ENCODE results near the gene RBM28.

Gene RBM28

DNA sequence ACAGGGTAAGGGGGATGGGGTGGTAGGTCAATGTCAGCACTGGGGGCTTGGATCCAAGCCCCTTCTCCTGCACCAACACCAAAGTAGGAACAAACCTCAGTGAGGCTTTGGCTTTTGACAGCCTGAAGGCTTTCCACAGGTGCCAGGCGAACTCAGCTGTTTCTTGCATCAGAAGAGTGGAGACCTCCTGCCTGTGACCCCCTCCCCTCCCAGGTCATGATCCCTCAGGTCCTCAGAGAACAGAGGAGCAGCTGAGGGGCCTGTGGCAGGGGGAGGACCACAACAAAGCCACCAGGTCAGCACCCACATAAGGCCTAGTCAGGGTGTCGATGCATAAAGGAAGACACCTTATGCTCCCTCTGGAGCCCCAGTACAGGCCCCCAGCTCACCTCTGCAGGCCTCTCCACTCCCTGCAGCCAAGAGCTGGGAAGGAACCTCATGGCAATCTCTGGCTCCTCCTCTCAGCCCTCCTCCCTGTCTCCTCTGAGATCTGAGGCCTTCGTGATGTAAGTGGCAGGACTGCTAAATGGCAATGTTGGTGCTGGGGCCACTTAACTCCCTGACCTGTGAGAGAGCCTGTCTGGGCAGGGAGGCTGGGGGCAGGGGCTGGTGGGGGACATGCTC, 36.9 kb upstream of the RBM28 start:
- ATAC-seq (ENCODE audit: insufficient read depth, low read depth) = peak; percentile 47
- Histone ChIP-seq H3K9me3 (ENCODE audit: insufficient read depth, low read length, severe bottlenecking) (no peaks in the 10 kb centered on the region), H3K9ac (ENCODE audit: low read depth, low read length) (no peak overlapping the region), H4K20me1 (ENCODE audit: insufficient read depth, low read length) (no peaks in the 10 kb centered on the region), H3K4me3 (ENCODE audit: low read depth in 1 of 2, low read length in 2 of 2) (no peak overlapping the region), H2AFZ (ENCODE audit: low read depth, low read length) (no peak overlapping the region), H3K27me3 (ENCODE audit: insufficient read depth, low read length, poor library complexity) (peaks cover 4% of the 10 kb centered on the region), H3K27ac (ENCODE audit: low read length) (no peak overlapping the region), H3K4me1 (ENCODE audit: insufficient read depth, low read length) (no peaks in the 10 kb centered on the region), H3K4me2 (ENCODE audit: insufficient read depth, low read length) (no peak overlapping the region), H3K79me2 (ENCODE audit: insufficient read depth, low read length) (no peaks in the 10 kb centered on the region), H3K36me3 (ENCODE audit: insufficient read depth, low read length) (no peaks in the 10 kb centered on the region)
- TF ChIP-seq, protein P1, sequence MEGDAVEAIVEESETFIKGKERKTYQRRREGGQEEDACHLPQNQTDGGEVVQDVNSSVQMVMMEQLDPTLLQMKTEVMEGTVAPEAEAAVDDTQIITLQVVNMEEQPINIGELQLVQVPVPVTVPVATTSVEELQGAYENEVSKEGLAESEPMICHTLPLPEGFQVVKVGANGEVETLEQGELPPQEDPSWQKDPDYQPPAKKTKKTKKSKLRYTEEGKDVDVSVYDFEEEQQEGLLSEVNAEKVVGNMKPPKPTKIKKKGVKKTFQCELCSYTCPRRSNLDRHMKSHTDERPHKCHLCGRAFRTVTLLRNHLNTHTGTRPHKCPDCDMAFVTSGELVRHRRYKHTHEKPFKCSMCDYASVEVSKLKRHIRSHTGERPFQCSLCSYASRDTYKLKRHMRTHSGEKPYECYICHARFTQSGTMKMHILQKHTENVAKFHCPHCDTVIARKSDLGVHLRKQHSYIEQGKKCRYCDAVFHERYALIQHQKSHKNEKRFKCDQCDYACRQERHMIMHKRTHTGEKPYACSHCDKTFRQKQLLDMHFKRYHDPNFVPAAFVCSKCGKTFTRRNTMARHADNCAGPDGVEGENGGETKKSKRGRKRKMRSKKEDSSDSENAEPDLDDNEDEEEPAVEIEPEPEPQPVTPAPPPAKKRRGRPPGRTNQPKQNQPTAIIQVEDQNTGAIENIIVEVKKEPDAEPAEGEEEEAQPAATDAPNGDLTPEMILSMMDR (IDR thresholded peaks at IDR 0.05; ENCODE audit: borderline replicate concordance, extremely low read depth, low read length, poor library complexity, severe bottlenecking) = no peak
- TF ChIP-seq EZH2 (IDR thresholded peaks at IDR 0.05; ENCODE audit: borderline replicate concordance, low read depth, low read length, severe bottlenecking) = no peak
- peak; percentile 20 for DNase-seq

DNA sequence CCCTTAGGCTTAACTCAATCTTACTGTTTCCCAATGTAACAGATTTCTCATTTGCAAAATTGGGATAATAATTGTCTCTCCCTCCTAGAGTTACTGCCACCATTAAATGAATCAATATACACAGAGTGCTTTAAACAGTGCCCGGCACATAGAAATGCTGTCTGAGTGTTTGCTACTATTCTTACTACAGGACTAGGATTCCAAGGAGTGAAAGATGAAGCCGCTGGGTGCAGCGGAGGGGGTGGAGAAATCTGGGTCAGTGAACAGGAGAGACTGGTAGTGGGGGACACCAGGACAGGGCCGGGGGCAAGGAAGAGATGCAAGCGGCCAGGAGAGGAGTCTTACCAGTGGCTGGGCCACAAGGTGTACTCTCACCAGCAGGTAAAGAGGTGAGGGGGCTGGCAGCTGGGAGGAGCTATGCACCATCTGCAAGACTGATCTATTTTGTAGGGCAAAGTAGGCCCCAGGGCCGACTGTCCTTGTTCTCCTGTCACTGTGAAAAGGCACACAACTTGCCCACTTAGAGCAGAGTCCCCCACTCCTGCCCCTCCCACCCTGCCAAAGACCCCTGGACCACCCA, 36.3 kb upstream of the RBM28 start:
- Histone ChIP-seq H3K4me3 (ENCODE audit: low read depth in 1 of 2, low read length in 2 of 2) (no peak overlapping the region), H4K20me1 (ENCODE audit: insufficient read depth, low read length) (no peaks in the 10 kb centered on the region), H3K4me2 (ENCODE audit: insufficient read depth, low read length) (no peak overlapping the region), H3K9me3 (ENCODE audit: insufficient read depth, low read length, severe bottlenecking) (no peaks in the 10 kb centered on the region), H3K36me3 (ENCODE audit: insufficient read depth, low read length) (no peaks in the 10 kb centered on the region), H3K27me3 (ENCODE audit: insufficient read depth, low read length, poor library complexity) (no peaks in the 10 kb centered on the region), H3K4me1 (ENCODE audit: insufficient read depth, low read length) (no peaks in the 10 kb centered on the region), H3K9ac (ENCODE audit: low read depth, low read length) (no peak overlapping the region), H2AFZ (ENCODE audit: low read depth, low read length) (no peak overlapping the region), H3K79me2 (ENCODE audit: insufficient read depth, low read length) (no peaks in the 10 kb centered on the region), H3K27ac (ENCODE audit: low read length) (no peak overlapping the region)
- ATAC-seq (ENCODE audit: insufficient read depth, low read depth) (no peak), DNase-seq (no peak)
- TF ChIP-seq, protein P1 (IDR thresholded peaks at IDR 0.05; ENCODE audit: borderline replicate concordance, extremely low read depth, low read length, poor library complexity, severe bottlenecking) = no peak
- TF ChIP-seq EZH2 (IDR thresholded peaks at IDR 0.05; ENCODE audit: borderline replicate concordance, low read depth, low read length, severe bottlenecking) = no peak

DNA sequence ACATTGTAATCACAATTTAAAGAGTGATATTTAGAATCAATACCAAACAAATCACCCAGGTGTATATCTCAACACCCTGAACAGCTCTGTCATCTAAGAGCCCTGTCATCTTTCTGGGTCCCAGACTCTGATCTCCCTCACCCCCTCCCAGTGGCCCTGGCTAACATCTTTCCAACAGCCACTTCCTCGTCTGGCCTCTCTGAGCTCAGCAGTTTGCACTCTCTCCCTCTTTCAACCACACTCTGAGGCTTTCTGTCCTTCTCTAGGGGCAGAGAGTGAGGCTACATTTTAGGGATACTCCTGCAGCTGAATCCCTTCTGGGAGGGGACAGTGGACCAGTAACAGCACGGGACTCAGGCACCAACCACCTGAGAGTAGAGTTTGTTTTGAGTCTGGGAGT, 34.9 kb upstream of the RBM28 start:
- no peak overlapping the region for H3K9ac ChIP-seq (ENCODE audit: low read depth, low read length)
- no peak overlapping the region for H3K4me3 ChIP-seq (ENCODE audit: low read depth in 1 of 2, low read length in 2 of 2)
- TF ChIP-seq, protein P1 (IDR thresholded peaks at IDR 0.05; ENCODE audit: borderline replicate concordance, extremely low read depth, low read length, poor library complexity, severe bottlenecking) = no peak
- no peak for TF ChIP-seq EZH2 (IDR thresholded peaks at IDR 0.05; ENCODE audit: borderline replicate concordance, low read depth, low read length, severe bottlenecking)
- H2AFZ ChIP-seq (ENCODE audit: low read depth, low read length) = no peak overlapping the region; the same call in 1 of the 2 replicates
- no peaks in the 10 kb centered on the region for H4K20me1 ChIP-seq (ENCODE audit: insufficient read depth, low read length)
- H3K36me3 ChIP-seq (ENCODE audit: insufficient read depth, low read length) = no peaks in the 10 kb centered on the region
- H3K27ac ChIP-seq (ENCODE audit: low read length) = no peak overlapping the region
- H3K4me1 ChIP-seq (ENCODE audit: insufficient read depth, low read length) = no peaks in the 10 kb centered on the region
- no peak for ATAC-seq (ENCODE audit: insufficient read depth, low read depth)
- no peak for DNase-seq
- H3K79me2 ChIP-seq (ENCODE audit: insufficient read depth, low read length) = no peaks in the 10 kb centered on the region
- H3K4me2 ChIP-seq (ENCODE audit: insufficient read depth, low read length) = no peak overlapping the region
- peaks cover 2% of the 10 kb centered on the region for H3K27me3 ChIP-seq (ENCODE audit: insufficient read depth, low read length, poor library complexity)
- no peaks in the 10 kb centered on the region for H3K9me3 ChIP-seq (ENCODE audit: insufficient read depth, low read length, severe bottlenecking)

Data from DND-41 (cell line).